ENCODE measurements around the gene PLA2G2E.

- TF ChIP-seq CTCF (IDR thresholded peaks at IDR 0.05): no peak
- no peak for TF ChIP-seq POLR2A (IDR thresholded peaks at IDR 0.05)
Observed at GRCh38 chr1:19879227-19879626, 44.2 kb downstream of the PLA2G2E start.

All from lower leg skin (tissue), 3 donors.